Right renal cortex interstitium (tissue), 3 donors: ENCODE measurements around the gene BTBD9. TPM values are rescaled to one million over a fixed set of nuclear protein-coding genes. Genes with fewer than 3 reads are reported as not detected.
"Not testable (repeated sequence)": the region's sequence is repeated elsewhere in the genome, so short reads cannot be mapped to it uniquely, and the experiment has no call there.

Source experiments
- DNase-seq, 3 donors: peaks; one replicate each; pipeline ENCODE4 v3.0.0-alpha.2; 2013; ENCODE audit warnings: low read depth in 3 of 3, low spot score in 2 of 3
- polyA plus RNA-seq, 3 donors: library from polyadenylated mRNA; unstranded; fragments of 120-200 nt; gene quantifications; one replicate each; pipeline ENCODE4 v1.2.1, GENCODE V29; 2013; ENCODE audit not compliant: insufficient read length in 3 of 3

BTBD9 gene
- polyA plus RNA-seq, 3 donors = 13.1 to 16.8 (median 14.7) TPM

DNA sequence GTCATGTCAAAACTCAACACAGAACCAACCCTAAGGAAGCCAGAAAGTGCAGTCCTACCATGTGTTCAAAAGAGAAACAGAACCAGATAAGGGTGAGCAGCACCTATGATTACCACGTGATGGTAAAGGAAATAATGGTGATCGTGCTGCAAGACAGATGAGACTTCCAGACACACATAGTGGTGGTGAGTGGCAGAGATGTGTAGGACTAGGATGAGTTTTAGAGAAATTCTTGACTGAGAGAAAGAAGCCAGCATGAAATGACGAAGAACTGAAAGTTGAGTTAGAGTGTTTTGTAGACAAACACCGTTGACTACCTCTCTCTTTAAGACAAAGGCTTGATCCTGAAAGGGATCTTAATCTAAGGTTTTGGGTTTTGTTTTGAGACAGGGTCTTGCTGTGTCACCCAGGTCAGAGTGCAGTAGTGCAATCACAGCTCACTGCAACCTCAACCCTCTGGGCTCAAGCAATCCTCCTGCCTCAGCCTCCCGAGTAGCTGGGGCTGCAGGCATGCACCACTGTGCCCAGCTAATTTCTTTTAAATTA lies 10.6 kb upstream of the BTBD9 start:
- DNase-seq = no peak

DNA sequence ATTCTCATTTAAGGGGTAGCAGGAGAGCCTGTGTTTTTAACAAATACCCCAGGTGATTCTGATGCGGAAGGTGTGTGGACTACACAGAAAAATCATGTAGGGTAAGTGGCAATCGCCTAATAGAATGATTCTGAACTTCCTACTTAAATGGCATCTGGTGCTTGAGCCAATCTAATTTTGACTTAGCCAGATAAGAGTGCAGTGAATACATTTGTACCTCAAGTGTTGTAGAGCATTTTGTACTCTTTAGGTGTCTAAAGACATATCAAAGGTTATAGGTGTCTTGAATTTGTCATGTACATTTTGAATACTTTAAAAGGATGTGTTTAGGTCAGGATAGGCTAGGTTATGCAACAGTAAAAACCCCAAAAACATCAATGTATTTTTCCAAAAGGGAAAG lies 10.0 kb upstream of the BTBD9 start:
- no peak for DNase-seq

DNA sequence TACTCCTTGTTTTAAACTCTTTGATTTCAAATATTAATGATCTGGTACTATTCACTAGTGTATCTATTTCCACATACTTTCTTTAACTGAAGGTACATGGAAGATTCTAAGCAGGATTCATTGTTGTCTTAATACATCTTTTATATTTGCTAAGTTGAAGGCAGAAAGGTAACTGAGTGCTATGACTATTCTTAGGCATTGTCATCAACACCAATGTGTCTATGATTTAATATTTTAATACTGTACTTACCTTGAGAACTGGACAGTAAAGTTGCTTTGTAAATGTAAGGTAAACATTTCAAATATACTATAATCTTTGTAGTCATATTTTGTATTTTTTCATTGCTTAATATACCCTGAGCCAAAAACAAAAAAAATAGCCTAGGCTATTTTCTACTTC lies 8.9 kb upstream of the BTBD9 start:
- no peak for DNase-seq

DNA sequence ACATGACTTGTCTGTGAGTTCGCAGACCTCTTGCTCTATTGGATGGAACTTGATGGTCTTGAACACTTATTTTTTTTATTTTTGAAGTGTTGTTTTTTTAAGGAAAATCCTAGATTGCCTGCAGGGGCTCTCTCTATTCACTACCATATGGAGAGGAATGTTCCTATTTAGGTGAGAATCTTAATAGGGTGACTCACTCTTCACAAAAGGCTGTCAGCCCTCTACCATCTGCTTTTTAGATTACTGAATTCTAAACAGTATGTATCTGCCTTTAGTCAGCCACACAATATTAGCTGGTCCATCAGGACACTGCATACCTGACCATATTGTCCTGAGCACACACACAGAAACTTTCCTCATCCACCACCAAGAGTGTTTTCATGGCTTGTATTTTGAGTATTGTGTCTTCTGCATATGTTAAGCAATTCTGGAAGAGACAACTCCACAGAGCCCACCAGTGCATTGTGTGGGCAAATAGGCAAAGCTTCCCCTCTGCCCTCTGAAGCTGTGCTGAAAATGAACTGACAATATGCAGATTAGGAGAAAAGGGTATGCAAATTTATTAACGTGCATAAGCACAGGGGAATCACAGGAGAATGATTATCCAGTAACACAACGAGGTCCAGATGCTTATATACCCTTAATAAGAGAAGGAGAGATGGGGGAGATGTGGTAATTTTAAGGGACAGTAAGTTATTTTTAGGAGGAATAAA lies 6.6 kb upstream of the BTBD9 start:
- no peak for DNase-seq

DNA sequence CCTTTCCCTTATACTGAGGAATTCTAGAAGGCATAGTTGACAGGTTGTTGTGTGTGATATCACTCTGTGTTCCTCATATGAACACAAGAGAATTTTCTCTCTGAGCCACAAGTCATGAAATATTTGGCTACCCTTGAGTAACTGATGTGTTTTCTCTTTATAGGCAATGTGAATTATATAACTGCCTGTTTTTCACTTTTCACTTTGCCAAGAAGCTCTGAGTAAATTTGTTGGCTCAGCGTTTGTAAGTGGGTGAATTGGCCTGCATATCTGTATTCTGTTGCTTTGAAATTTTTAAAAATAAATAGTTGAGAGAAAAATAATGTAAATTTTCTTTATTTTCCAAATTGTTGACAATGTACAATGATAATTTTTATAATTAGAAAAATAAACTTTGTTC lies 5.2 kb upstream of the BTBD9 start:
- DNase-seq = no peak

DNA sequence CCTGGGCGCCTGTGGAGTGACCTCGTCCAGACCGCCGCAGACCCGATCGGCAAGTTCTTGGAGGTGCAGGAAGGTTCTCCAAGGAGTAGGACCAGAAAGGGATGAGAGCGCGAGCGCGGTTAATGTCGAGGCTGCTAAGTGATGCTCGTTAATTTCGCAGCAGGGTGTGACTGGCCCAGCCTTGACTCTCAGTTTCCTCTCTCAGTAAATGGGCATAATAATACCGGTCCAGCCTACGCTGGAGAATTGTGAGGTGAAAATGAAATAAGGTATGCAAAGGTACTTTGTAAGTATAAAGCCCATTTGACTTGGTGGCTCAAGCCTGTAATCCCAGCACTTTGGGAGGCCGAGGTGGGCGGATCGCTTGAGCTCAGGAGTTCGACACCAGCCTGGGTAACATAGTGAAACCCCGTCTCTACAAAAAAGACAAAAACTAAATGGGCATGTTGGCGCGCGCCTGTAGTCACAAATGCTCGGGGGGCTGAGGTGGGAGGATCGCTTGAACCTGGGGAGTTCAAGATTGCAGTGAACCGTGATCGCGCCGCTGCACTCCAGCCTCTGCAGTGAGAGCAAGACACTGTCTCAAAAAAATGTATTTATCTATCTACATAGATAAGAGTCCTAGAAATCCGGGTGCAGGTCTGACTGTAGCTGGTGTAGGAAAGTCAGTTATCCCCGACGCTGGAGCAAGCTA lies 634 bp upstream of the BTBD9 start:
- DNase-seq = no peak

DNA sequence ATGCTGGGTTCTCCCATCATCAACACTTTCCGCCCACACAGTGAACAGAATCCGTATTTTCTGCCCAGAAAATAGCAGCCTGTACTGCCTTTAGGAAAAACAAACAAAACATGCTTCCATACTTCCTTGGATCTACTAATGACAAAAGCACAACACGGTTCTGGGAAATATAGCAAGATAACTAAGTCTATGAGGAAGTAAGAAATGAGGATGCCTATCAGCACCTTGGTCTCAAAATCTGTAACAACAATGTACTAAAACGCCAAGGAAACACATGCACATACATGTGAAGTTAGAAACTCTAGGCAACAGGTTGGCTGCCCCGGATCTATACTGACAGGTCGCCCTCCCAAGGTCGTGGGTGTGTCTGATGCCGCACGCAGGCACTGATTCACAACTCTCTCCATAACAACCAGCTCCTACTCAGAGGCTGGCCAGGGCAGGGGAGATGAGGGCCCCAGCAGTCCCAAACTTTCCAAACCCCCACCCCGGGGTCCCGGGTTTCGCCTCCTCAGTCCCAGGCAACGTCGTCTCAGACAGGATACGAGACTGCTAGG lies 710 bp downstream of the BTBD9 start:
- peak in 2 of 3 donors; percentile 13 to 20 for DNase-seq

DNA sequence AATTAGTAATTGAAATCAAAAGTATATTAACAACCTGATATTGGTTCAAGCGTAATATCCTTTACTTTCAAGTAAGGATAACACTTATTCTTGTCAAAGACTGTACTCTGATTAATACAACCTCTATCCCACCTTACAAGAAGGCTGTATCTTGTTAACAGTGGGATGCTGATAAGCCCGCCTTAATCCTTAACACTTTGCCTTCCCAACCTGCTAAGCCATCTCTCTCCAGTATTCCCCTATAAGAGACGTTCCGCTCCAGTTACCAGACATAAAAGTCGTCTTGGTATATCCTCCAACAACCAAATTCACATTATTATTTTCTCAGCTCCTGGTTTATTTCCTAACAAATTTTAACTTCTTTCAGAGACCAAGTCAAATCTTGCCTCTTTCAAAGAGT lies 2.0 kb downstream of the BTBD9 start:
- no peak for DNase-seq

DNA sequence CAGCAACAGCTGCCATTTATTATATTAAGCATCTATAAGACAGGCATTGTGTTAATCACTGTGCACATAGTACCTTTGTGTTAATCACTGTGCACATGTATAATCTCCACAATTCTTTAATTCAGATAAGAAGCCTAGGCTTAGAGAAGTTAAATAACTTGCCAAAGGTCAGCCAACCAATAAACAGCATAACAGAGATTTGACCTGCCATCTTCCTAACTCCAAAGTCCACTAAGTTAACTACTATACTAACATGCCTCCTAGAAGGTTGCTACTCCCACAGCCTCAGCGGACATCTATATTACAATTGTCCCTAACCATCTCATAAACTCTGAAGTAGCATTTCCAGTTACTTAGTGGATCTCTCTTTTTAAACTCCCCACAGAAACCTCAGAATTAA lies 3.7 kb downstream of the BTBD9 start:
- no peak for DNase-seq

DNA sequence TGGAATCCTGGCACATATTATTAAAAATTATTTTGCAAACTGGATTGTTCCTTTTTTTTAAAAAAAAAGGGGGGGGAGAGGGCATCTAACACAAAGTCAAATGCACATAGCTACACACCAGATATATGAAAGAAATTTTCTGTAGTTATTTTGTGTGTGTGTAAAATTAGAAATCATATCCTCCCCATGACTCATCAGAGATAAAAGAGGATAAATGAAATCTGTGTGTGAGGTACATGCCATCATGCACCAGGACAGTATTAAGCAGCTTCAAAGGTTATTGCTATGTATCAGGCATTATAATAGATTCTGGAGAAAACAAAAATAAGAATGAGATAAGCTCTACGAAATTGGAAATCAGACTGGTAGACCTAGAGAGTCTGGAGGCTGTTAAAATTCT lies 5.2 kb downstream of the BTBD9 start:
- no peak for DNase-seq

DNA sequence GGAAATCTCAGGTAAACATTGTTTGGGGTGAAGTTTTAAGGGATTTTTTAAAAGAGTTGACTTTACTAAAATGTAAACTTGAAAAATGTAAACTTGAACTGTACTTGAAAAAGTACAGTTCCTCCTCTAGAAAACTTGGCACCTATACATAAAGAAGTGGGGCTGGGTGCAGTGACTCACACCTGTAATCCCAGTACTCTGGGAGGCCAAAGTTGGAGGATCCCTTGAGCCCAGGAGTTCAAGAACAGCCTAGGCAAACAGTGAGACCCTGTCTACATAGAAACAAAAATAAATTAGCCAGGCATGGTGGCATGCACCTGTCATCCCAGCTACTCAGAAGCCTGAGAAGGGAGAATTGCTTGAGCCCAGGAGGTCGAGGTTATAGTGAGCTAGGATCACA lies 7.2 kb downstream of the BTBD9 start:
- no peak for DNase-seq

DNA sequence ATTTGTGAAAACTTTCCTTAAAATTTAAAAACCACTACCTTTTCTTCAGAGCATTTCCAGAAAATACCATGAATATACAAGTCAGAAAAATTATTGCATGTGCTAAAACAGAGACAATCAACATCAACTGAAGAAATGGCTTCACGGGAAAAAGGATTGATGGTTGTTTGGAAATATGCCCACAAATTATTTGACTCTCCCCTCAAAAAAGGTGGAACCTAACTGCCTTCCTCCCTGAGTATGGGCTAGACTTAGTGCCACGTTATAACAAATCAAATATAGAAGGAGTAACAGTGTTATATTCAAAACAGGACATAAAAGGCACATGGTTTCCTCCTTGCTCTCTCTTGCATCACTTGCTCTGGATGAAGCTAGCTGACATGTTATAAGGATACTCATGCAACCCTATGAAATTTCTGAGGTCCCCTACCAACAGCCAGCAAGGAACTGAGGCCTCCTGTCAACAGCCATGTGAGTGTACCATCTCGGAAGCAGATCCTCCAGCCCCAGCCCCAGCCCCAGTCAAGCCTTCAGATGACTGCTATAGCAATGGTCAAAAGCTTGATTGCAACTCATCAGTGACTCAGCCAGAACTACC lies 8.4 kb downstream of the BTBD9 start:
- DNase-seq = no peak

DNA sequence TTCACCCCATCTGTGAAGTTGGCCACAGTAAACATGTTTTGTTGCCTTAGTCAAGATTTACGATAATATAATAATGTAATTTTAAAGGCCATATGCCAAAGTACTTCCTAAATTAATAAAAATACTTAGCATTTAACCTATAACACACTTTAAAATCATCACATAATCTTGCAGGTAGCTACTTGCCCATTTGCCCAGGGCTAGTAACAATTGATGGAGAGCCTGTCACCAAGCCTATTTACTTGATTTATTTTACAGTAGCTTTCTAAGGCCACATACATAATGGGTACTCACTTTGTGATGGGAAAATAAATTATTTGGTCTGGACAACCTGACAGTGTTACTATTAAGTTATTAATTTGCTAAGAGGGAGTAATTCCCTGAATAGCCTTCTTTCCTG lies 14.5 kb downstream of the BTBD9 start:
- no peak for DNase-seq

DNA sequence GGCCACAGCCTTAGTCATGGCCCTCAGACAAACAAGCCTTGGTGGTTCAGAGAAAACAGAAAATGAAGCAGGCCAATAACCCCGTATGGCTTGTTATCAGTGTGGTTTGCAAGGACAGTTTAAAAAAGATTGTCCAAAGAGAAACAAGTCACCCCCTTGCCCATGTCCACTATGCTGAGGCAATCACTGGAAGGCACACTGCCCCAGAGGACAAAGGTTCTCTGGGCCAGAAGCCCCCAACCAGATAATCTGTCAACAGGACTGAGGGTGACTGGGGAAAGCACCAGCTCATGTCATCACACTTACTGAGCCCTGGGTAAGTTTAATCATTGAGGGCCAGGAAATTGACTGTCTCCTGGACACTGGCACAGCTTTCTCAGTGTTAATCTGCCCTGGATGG lies 20.4 kb downstream of the BTBD9 start:
- DNase-seq = not testable (repeated sequence)

DNA sequence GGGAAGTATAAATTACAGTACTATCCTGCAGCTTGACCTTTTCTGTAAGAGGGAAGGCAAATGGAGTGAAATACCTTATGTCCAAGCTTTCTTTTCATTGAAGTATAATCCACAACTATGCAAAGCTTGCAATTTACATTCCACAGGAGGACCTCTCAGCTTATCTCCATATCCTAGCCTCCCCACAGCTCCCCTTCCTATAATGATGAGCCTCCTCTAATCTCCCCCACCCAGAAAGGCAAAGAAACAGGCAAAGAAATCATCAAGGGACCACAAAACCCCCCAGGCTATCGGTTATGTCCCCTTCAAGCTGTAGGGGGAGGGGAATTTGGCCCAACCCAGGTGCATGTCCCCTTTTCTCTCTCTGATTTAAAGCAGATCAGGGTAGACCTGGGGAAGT lies 21.4 kb downstream of the BTBD9 start:
- DNase-seq = not testable (repeated sequence)

DNA sequence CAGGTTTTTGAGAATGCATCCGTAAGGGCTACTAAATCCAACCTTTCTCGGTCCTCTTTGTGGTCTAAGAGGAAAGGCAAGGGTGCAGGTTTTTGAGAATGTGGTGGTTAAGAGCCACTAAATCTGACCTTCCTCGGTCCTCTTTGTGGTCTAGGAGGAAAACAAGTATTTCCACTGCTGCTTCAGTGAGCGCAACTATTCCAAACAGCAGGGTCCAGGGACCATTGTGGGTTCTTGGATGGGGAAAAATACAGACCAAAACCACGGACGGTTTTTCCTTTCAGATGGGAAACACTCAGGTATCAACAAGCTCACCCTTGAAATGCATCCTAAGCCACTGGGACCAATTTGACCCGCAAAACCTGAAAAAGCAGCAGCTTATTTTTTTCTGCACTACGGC lies 21.9 kb downstream of the BTBD9 start:
- no peak for DNase-seq

DNA sequence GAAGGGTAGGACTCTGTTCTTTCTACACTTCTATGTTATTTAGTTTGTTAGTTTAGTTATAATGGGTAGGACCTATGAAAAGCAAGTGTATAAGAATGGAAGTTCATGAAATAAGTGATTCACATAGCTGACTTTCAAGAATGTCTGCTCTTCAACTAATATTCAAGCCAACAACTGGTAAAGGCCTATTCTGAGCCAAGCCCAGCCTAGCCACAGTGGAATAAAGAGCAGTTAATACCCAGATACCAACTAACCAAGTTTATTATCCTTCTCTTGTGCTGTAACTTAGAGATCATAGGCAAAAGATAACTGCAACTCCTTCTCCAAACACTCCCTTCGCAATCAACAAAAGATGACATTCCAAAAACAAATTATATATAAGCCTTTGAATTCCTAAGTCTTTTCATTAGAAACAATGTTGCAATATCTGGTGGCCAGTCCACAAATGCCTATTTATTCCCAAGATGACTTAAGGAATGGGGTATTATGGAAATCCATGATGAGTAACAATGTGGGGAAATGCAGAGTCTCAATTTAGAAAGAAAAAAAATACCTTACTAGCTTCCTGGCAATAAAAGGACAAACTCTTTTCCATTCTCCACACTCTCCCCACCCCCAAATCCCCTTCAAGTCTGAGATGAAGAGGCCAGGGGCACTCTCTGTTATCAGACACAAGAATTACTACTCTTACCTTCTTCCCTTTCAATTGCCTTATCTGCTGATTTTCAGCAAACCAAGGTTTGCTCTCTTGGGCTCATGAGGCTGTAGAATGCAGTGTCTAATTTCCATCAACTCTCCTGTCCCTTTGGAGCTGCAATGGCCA lies 27.4 kb downstream of the BTBD9 start:
- no peak for DNase-seq

DNA sequence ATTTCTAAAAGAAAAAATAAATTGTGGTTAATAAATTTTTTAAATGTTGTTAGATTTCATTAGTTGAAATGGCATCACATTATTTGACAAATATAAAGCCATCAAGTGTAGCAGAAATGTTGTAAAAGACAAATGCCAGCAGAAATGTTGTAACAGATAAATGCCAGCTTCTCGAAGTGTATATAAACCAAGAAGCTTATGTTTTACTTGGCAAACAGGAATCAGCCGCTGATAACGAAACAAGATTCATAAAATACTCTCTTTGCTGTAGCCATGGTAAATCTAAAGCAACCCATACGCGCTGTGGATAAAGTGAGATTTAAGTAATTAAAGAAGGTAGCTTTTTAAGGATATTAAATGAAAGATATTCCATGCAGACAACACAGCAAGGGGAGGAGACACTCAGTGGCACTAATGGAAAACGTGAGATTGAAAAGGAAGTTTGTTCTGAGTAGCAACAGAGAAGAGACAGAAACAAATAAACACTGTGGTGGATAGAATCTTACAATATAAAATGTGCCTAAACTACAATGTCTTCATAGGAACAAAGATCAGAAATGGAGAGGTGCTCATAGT lies 29.6 kb downstream of the BTBD9 start:
- DNase-seq = no peak

DNA sequence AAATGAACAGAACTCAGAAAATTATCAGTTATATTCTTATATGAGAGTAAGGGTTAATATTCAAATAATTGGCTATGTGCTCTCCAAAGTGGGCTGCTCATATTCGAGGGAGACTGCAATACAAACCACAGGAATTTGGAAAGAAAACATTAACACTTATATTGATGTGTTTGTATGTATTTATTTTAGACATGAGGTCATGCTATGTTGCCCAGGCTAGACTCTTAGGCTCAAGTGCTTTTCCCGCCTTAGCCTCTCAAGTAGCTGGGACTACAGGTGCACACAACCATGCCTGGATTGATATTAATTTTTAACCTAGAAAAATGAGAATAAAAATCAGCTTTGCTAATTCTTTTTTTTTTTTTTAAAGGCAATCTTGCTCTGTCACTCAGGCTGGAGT lies 35.0 kb downstream of the BTBD9 start:
- DNase-seq = no peak

DNA sequence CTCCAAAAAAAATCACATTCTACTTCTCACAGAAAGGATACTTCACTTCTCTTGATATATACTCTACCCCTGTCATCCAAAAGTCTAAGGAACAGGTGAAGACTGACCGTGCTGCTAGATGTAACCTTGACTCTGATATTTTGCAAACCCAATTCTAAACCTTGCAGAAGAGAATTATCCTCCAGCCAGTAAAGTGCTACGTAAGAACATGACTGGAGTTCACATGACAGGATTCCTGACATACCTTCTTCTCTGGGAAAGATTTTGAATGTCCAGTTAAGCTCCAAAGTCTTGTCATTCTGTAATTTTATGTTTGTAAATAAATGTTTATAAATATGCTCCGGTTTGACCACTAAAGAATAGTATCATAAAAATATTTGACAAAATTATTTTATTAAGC lies 35.8 kb downstream of the BTBD9 start:
- DNase-seq = no peak
